ENCODE results near the gene ZSCAN29. TPM values are rescaled to one million over a fixed set of nuclear protein-coding genes. Genes with fewer than 3 reads are reported as not detected.

ZSCAN29 gene
- total RNA-seq, 2 experiments from 2014 or later = 23.2 to 26.8 TPM

- Mint-ChIP-seq H3K27ac (no peak overlapping the region), H3K9me3 (no peaks in the 10 kb centered on the region), H3K36me3 (peaks cover 34% of the 10 kb centered on the region), H3K4me3 (no peak overlapping the region), H3K4me1 (peaks cover 6% of the 10 kb centered on the region), H3K27me3 (no peaks in the 10 kb centered on the region)
- DNase-seq = no peak
Observed at GRCh38 chr15:43378601-43379000, 7.8 kb upstream of the ZSCAN29 start.

DNA sequence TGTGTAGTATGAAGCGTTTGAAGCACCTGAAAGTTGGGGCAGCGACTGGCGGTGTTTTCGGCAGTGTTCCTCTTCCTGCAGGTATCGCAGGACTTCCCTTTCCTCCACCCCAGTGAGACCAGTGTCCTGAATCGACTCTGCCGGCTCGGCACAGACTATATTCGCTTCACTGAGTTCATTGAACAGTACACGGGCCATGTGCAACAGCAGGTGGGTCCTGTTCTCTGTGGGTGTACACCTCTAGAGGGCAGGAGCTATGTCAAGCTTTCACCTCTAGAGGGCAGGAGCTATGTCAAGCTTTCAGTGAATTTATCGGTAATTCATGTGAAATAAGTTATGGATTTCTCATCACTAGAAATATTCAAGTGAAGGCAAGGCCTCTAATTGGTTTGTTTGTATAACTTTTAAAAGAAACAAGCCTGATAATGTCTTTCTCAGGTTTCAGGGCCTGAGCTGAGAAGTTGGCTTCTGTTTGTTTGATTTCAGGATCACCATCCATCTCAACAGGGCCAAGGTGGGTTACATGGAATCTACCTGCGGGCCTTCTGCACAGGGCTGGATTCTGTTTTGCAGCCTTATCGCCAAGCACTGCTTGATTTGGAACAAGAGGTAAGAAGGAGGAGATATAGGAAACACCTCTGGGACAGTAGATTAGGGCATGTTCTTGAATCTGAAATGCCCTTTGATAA, 5.3 kb upstream of the ZSCAN29 start:
- Mint-ChIP-seq H3K27ac (no peak overlapping the region), H3K4me1 (peaks cover 20% of the 10 kb centered on the region), H3K27me3 (no peaks in the 10 kb centered on the region)

DNA sequence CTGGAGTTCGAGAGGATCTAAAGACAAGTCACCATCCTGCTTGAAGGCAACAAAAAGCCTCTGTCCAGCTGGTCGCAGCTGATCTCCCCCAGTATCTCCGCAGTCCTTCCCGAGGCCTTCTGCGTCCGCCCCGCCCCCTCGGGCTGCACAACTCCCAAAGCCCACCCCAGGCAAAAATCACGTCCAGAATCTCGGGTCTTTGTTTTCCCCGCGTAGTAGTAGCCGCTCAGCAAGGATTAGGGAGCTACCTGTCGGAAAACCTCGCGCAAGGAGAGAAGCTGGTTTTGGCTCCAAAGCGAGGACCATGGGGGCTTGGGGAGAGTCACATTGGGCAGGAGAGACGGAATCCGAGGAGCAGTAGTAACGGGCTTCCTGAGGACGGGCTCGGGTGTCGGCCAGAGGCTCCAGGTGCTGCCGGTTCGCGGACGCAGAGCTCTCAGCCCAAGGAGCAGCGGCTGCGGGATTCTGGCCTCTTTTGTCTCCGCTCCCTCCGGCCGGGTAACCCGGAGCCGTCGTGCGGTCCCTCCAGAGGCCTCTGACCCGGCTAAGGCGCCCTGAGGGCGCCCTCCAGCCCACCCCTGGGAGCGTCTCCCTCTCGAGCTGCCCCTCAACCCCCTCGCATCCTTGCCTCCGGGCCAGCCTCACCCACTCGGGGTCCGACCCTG, 401 bp downstream of the ZSCAN29 start:
- peaks cover 33% of the 10 kb centered on the region for H3K9me3 Mint-ChIP-seq
- peak; percentile 9 for DNase-seq
- peak overlapping the region; percentile 80 for H3K27ac Mint-ChIP-seq
- H3K4me3 Mint-ChIP-seq = peak overlapping the region; percentile 91
- H3K36me3 Mint-ChIP-seq = peaks cover 56% of the 10 kb centered on the region
- no peaks in the 10 kb centered on the region for H3K27me3 Mint-ChIP-seq
- H3K4me1 Mint-ChIP-seq = peaks cover 40% of the 10 kb centered on the region

More for the DNA sequence above, 5.3 kb upstream of the ZSCAN29 start:
- DNase-seq = peak; percentile 14
- Mint-ChIP-seq H3K4me3 (no peak overlapping the region), H3K36me3 (peaks cover 35% of the 10 kb centered on the region), H3K9me3 (no peaks in the 10 kb centered on the region)

DNA sequence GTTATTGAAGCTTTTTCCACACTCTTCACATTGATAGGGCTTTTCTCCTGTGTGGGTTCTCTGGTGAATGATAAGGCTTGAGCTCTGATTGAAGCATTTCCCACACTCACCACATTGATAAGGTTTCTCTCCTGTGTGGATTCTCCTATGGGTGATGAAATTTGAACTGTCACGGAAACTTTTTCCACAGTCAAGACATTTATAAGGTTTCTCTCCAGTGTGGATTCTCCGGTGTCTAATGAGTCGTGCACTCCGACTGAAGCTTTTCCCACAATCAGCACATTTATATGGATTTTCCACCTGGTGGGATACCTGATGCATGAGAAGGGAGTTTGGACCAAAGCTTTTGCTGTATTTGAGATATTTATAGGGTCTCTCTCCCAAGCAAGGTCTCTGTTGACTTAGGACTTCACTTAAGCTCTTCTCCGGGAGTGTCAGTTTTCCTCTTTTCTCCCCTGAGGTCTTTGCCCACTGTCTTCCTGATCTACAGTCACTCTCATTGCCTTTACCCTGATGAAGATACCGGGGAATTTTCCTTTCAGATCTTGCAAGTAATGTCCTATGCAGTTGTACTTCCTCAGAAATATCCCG, 9.4 kb downstream of the ZSCAN29 start:
- Mint-ChIP-seq H3K27me3 (no peaks in the 10 kb centered on the region), H3K36me3 (peaks cover 93% of the 10 kb centered on the region), H3K4me3 (no peak overlapping the region), H3K27ac (no peak overlapping the region), H3K4me1 (peaks cover 2% of the 10 kb centered on the region), H3K9me3 (peaks cover 55% of the 10 kb centered on the region)
- no peak for DNase-seq

DNA sequence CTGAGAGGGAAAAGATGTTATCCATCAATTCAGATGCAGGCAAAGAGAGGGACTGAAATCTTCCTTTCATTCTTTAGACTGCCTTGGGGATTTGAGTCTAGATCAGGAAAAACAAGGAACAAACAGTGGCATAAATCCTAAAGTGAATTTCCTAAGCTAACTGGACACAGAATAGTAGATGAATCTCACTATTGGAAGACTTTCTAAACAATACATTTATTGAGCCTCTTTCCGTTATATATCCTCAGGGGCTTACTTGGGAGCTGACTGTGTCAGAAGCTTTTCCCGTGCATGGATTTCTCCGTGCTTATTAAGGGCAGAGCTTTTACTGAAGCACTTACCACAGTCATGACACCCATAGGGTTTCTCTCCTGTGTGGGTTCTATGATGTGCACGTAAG, 10.0 kb downstream of the ZSCAN29 start:
- peaks cover 2% of the 10 kb centered on the region for H3K4me1 Mint-ChIP-seq
- DNase-seq = no peak
- peaks cover 53% of the 10 kb centered on the region for H3K9me3 Mint-ChIP-seq
- H3K36me3 Mint-ChIP-seq = peaks cover 93% of the 10 kb centered on the region
- no peaks in the 10 kb centered on the region for H3K27me3 Mint-ChIP-seq
- H3K27ac Mint-ChIP-seq = no peak overlapping the region
- H3K4me3 Mint-ChIP-seq = no peak overlapping the region

DNA sequence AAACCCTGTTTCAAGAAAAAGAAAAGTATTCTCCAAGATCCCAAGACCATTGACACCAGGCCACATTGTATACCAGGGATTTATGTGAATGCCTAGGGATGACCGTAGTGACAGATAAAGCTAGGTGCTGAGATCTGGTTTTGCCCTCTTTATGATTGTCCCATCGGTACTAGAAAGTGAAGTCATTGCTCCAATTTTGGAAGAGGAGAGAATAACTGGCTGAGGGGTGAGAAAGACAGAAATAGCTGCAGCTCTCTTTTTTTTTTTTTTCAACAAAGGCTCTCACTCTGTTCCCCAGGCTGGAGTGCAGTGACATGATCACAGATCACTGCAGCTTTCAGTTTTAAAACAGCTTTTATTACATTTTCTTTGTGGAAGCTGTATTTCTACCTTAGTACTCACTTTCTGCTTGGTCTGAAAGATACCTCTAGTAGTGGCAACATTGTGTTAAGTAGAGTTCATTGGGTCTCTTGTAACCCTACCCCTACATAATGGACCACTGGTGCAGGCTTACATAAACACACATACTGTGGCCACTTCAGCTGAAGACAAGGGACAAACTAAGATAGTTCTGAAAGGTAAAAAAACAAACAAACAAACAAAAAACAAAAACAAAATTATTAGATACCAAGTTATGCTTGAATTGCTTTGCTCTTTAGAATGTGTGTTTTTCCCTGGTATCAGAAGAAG, 18.0 kb downstream of the ZSCAN29 start:
- Mint-ChIP-seq H3K27ac (no peak overlapping the region), H3K9me3 (peaks cover 4% of the 10 kb centered on the region), H3K4me1 (peaks cover 14% of the 10 kb centered on the region), H3K27me3 (no peaks in the 10 kb centered on the region), H3K4me3 (no peak overlapping the region), H3K36me3 (peaks cover 30% of the 10 kb centered on the region)
- DNase-seq = no peak

- Mint-ChIP-seq H3K9me3 (no peaks in the 10 kb centered on the region), H3K27ac (no peak overlapping the region), H3K36me3 (peaks cover 7% of the 10 kb centered on the region), H3K4me1 (no peaks in the 10 kb centered on the region), H3K27me3 (no peaks in the 10 kb centered on the region), H3K4me3 (no peak overlapping the region)
- DNase-seq = no peak
Observed at GRCh38 chr15:43347114-43347513, 23.7 kb downstream of the ZSCAN29 start.

GRCh38 chr15:43346305-43346704, 24.5 kb downstream of the ZSCAN29 start:
- H3K27ac Mint-ChIP-seq = no peak overlapping the region
- DNase-seq = no peak
- H3K27me3 Mint-ChIP-seq = no peaks in the 10 kb centered on the region
- no peak overlapping the region for H3K4me3 Mint-ChIP-seq
- peaks cover 7% of the 10 kb centered on the region for H3K36me3 Mint-ChIP-seq
- no peaks in the 10 kb centered on the region for H3K9me3 Mint-ChIP-seq
- H3K4me1 Mint-ChIP-seq = no peaks in the 10 kb centered on the region

GRCh38 chr15:43330780-43331087, 40.1 kb downstream of the ZSCAN29 start:
- H3K4me1 Mint-ChIP-seq = peaks cover 32% of the 10 kb centered on the region
- no peaks in the 10 kb centered on the region for H3K27me3 Mint-ChIP-seq
- peaks cover 47% of the 10 kb centered on the region for H3K36me3 Mint-ChIP-seq
- H3K4me3 Mint-ChIP-seq = peak overlapping the region; percentile 89
- no peak for DNase-seq
- peak overlapping the region; percentile 98 for H3K27ac Mint-ChIP-seq
- H3K9me3 Mint-ChIP-seq = peaks cover 1% of the 10 kb centered on the region

GRCh38 chr15:43329960-43330779, 40.7 kb downstream of the ZSCAN29 start, which contains the start of gene LCMT2:
TSS of gene LCMT2 (minus strand) at chr15:43330573. CDS start at chr15:43330489, 84 bp downstream.
- Mint-ChIP-seq H3K9me3 (peaks cover 1% of the 10 kb centered on the region), H3K27ac (peak within 1 kb of the TSS; percentile 98), H3K27me3 (no peaks in the 10 kb centered on the region), H3K4me1 (peaks cover 32% of the 10 kb centered on the region), H3K36me3 (peaks cover 44% of the 10 kb centered on the region), H3K4me3 (peak within 1 kb of the TSS; percentile 89)
- peak; percentile 88 for DNase-seq

- peak overlapping the region; percentile 98 for H3K27ac Mint-ChIP-seq
- peaks cover 1% of the 10 kb centered on the region for H3K9me3 Mint-ChIP-seq
- H3K4me3 Mint-ChIP-seq = peak overlapping the region; percentile 89
- peaks cover 32% of the 10 kb centered on the region for H3K4me1 Mint-ChIP-seq
- no peaks in the 10 kb centered on the region for H3K27me3 Mint-ChIP-seq
- peak; percentile 0 for DNase-seq
- peaks cover 44% of the 10 kb centered on the region for H3K36me3 Mint-ChIP-seq
Observed at GRCh38 chr15:43329217-43329959, 41.5 kb downstream of the ZSCAN29 start.

- no peaks in the 10 kb centered on the region for H3K27me3 Mint-ChIP-seq
- H3K36me3 Mint-ChIP-seq = peaks cover 27% of the 10 kb centered on the region
- no peak overlapping the region for H3K4me3 Mint-ChIP-seq
- no peak overlapping the region for H3K27ac Mint-ChIP-seq
- H3K9me3 Mint-ChIP-seq = peaks cover 1% of the 10 kb centered on the region
- H3K4me1 Mint-ChIP-seq = peaks cover 20% of the 10 kb centered on the region
- DNase-seq = no peak
Observed at GRCh38 chr15:43325039-43325684, 45.7 kb downstream of the ZSCAN29 start.

DNA sequence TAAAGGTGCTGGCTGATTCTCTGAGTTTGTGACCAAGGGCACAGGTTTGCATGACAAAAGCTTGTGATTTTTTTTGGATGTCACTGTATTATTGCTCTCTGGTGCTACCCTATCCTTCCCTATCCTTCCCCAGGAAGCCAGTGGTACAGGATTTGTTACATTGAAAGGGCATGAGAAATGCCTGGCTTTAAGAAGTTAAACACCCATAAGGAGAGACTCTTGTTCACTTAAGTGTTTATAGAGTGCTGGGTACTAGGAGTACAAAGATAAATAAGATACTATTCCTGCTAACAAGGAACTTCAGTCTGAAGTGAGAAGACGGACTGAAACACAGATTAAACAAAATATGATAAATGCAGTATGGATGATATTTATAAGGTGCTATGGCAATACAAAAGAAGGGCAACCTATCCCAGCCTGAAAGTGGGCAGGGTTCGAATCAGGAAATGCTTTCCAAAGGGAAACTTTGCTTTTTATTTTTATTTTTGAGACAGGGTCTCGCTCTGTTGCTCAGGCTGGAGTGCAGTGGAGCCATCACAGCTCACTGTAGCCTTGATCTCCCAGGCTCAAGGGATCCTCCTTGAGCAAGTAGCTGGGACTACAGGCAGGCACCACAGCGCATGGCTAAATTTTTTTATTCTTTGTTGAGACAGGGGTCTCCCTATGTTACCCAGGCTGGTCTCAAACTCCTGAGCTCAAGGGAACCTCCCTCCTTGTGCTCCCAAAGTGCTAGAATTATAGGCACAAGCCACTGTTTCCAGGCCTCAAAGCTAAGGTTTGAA, 51.7 kb downstream of the ZSCAN29 start:
- Mint-ChIP-seq H3K27ac (no peak overlapping the region), H3K9me3 (no peaks in the 10 kb centered on the region), H3K4me3 (no peak overlapping the region), H3K4me1 (no peaks in the 10 kb centered on the region), H3K36me3 (no peaks in the 10 kb centered on the region), H3K27me3 (peaks cover 3% of the 10 kb centered on the region)
- DNase-seq = no peak

Measured in activated naive CD8-positive, alpha-beta T cell treated with anti-CD3 and anti-CD28 coated beads for 36 hours (primary cell).